Sigmoid colon (tissue), 4 donors: Measurements from ENCODE around the gene MMP12.

Experiments
- CTCF ChIP-seq, 4 experiments: fragments of 450-650 bp in 3 of 4; fragments of 200-600 bp in 1 of 4; IDR thresholded peaks; one replicate each; pipeline ENCODE4 v1.5.1; 2016 to 2019; ENCODE audit warnings: antibody characterized with exemption in 4 of 4, mild to moderate bottlenecking in 3 of 4, moderate library complexity in 2 of 4
- EP300 ChIP-seq, 4 donors: sonication (generic); formaldehyde crosslinking; IDR thresholded peaks; one replicate each; pipeline ENCODE4 v1.6.1; 2017; ENCODE audit warnings: antibody characterized with exemption in 4 of 4
- POLR2A ChIP-seq, 2 donors: fragments of 450-650 bp; IDR thresholded peaks; one replicate each; pipeline ENCODE4 v1.6.1; 2016; ENCODE audit warnings: antibody characterized with exemption in 2 of 2, mild to moderate bottlenecking in 2 of 2, moderate library complexity in 2 of 2
- POLR2AphosphoS5 ChIP-seq, 4 donors: sonication (generic); formaldehyde crosslinking; IDR thresholded peaks; one replicate each; pipeline ENCODE4 v1.6.1; 2017; ENCODE audit warnings: antibody characterized with exemption in 4 of 4

- TF ChIP-seq CTCF (IDR thresholded peaks at IDR 0.05) (peak in 3 of 4 experiments; percentile 54 to 62 (median 62)), POLR2A (IDR thresholded peaks at IDR 0.05) (no peak), EP300 (IDR thresholded peaks at IDR 0.05) (peak in 1 of 4 donors; percentile 24), POLR2AphosphoS5 (IDR thresholded peaks at IDR 0.05) (peak; percentile 30 to 73 (median 62))
Observed at GRCh38 chr11:102914238-102915043, 39.7 kb upstream of the MMP12 start.
